SH-SY5Y (cell line): Measurements from ENCODE around the gene OR8B12.

ENCODE experiments used
- GATA2 ChIP-seq: IDR thresholded peaks from 2 replicates; pipeline ENCODE4 v1.6.1; 2011; ENCODE audit warnings: mild to moderate bottlenecking, low read depth, low read length
- GATA3 ChIP-seq: IDR thresholded peaks from 2 replicates; pipeline ENCODE4 v1.6.1; 2011; ENCODE audit warnings: low read depth, mild to moderate bottlenecking, low read length, moderate library complexity

DNA sequence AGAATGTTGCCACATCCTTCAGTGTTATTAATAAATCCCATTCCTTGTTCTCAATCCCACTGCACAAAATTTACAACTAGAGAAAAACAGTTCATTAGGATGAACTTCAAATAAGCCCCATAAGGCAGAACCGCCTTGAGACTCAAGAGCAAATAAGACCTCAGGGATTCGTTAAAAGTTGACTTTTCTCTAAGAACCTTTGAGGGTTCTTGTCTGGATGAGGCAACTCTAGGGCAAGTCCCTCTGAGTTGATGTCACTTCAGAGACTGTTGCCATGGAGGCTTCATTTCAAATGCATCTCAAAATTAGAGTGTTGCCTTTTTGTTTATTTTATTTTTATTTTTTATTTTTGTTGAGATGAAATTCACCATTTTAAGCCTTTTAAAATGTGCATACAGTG lies 48.0 kb upstream of the OR8B12 start:
- TF ChIP-seq GATA2 (no peak), GATA3 (no peak)
